Cardiac muscle cell (in vitro differentiated cells and primary cell): ENCODE measurements around the gene OSR1. TPM values are rescaled to one million over a fixed set of nuclear protein-coding genes. Genes with fewer than 3 reads are reported as not detected.

Experiments used
- DNase-seq, 2 donors: peaks; one replicate each; pipeline versions ENCODE4 v3.0.0 to v3.0.0-alpha.2; 2010 to 2017; ENCODE audit warnings: low read depth in 1 of 2, low spot score in 1 of 2
- H3K27ac ChIP-seq: fragments of 200-600 bp; sonication (generic); 2 replicates; pipeline ENCODE4 v1.5.1; 2016
- H3K27me3 ChIP-seq: fragments of 200-600 bp; sonication (generic); 2 replicates; pipeline ENCODE4 v1.6.0; 2016; ENCODE audit warnings: control low read depth
- H3K36me3 ChIP-seq: fragments of 200-600 bp; sonication (generic); 2 replicates; pipeline ENCODE4 v1.5.1; 2016; ENCODE audit warnings: control low read depth
- H3K4me1 ChIP-seq: fragments of 200-600 bp; sonication (generic); 2 replicates; pipeline ENCODE4 v1.8.1; 2017; ENCODE audit warnings: low read depth, mild to moderate bottlenecking, mixed run types
- H3K4me3 ChIP-seq: fragments of 200-600 bp; sonication (generic); 2 replicates; pipeline ENCODE4 v1.5.1; 2016; ENCODE audit warnings: mild to moderate bottlenecking
- H3K9me3 ChIP-seq: fragments of 200-600 bp; sonication (generic); 2 replicates; pipeline ENCODE4 v1.5.1; 2017; ENCODE audit warnings: low read depth, mild to moderate bottlenecking, control low read depth
- CTCF ChIP-seq: IDR thresholded peaks from 2 replicates; pipeline ENCODE4 v1.5.1; 2012; ENCODE audit warnings: low read depth, mild to moderate bottlenecking, low read length
- polyA plus RNA-seq: library from polyadenylated mRNA; unstranded; fragments of >200 nt; fragmentation: Nextera tagmentation; extraction: Ambion mirVana; gene quantifications from 2 replicates; pipeline ENCODE4 v1.2.1, GENCODE V29; 2016
- total RNA-seq: library from RNA; depleted of rRNA; stranded (reverse); fragments of >200 nt; gene quantifications from 2 replicates; pipeline ENCODE4 v1.2.3, GENCODE V29; 2016

The OSR1 gene
- total and polyA plus RNA-seq, 2 experiments from 2014 or later = 20.8 to 23.2 TPM

- peak overlapping the region; percentile 27 for H3K4me3 ChIP-seq
- no peak for TF ChIP-seq CTCF
- no peaks in the 10 kb centered on the region for H3K4me1 ChIP-seq
- no peak overlapping the region for H3K27ac ChIP-seq
- H3K36me3 ChIP-seq = no peaks in the 10 kb centered on the region
- DNase-seq = no peak
- no peaks in the 10 kb centered on the region for H3K9me3 ChIP-seq
- H3K27me3 ChIP-seq = peaks cover 95% of the 10 kb centered on the region
Observed at GRCh38 chr2:19362094-19362754, 3.8 kb upstream of the OSR1 start.

- peak overlapping the region; percentile 27 for H3K4me3 ChIP-seq
- H3K9me3 ChIP-seq = no peaks in the 10 kb centered on the region
- DNase-seq = peak in 1 of 2 donors; percentile 56
- no peak overlapping the region for H3K27ac ChIP-seq
- peaks cover 95% of the 10 kb centered on the region for H3K27me3 ChIP-seq
- TF ChIP-seq CTCF = no peak
- peaks cover 7% of the 10 kb centered on the region for H3K4me1 ChIP-seq
- no peaks in the 10 kb centered on the region for H3K36me3 ChIP-seq
Observed at GRCh38 chr2:19361325-19361990, 3.0 kb upstream of the OSR1 start.

GRCh38 chr2:19360966-19361321 is 2.5 kb upstream of the OSR1 start:
- Histone ChIP-seq H3K4me3 (peak overlapping the region; percentile 27), H3K27me3 (peaks cover 95% of the 10 kb centered on the region), H3K4me1 (peaks cover 7% of the 10 kb centered on the region), H3K27ac (no peak overlapping the region), H3K9me3 (no peaks in the 10 kb centered on the region), H3K36me3 (no peaks in the 10 kb centered on the region)
- no peak for DNase-seq
- TF ChIP-seq CTCF = no peak

GRCh38 chr2:19360266-19360965 is 2.0 kb upstream of the OSR1 start:
- H3K4me1 ChIP-seq = peaks cover 7% of the 10 kb centered on the region
- no peak for TF ChIP-seq CTCF
- peaks cover 95% of the 10 kb centered on the region for H3K27me3 ChIP-seq
- no peak for DNase-seq
- no peak overlapping the region for H3K27ac ChIP-seq
- H3K9me3 ChIP-seq = no peaks in the 10 kb centered on the region
- no peak overlapping the region for H3K4me3 ChIP-seq
- H3K36me3 ChIP-seq = no peaks in the 10 kb centered on the region

GRCh38 chr2:19359456-19359855 is 1.0 kb upstream of the OSR1 start:
- H3K4me3 ChIP-seq = no peak overlapping the region
- peaks cover 7% of the 10 kb centered on the region for H3K4me1 ChIP-seq

More at GRCh38 chr2:19359456-19359855, 1.0 kb upstream of the OSR1 start:
- H3K27me3 ChIP-seq = peaks cover 95% of the 10 kb centered on the region
- no peaks in the 10 kb centered on the region for H3K36me3 ChIP-seq
- H3K9me3 ChIP-seq = no peaks in the 10 kb centered on the region
- no peak for DNase-seq
- TF ChIP-seq CTCF = no peak
- no peak overlapping the region for H3K27ac ChIP-seq
